HUES6 (cell line): ENCODE measurements around the gene APOL2.
"Not testable (repeated sequence)": the region's sequence is repeated elsewhere in the genome, so short reads cannot be mapped to it uniquely, and the experiment has no call there.

ENCODE experiments used
- H3K27ac ChIP-seq: 2 replicates; pipeline ENCODE4 v1.7.0; 2013; ENCODE audit warnings: low read depth, mild to moderate bottlenecking, low read length, inconsistent platforms
- H3K27me3 ChIP-seq: 2 replicates; pipeline ENCODE4 v1.6.1; 2013; ENCODE audit warnings: low read length; ENCODE audit not compliant: control insufficient read depth, insufficient read depth
- H3K36me3 ChIP-seq: 2 replicates; pipeline ENCODE4 v1.6.1; 2013; ENCODE audit warnings: low read length; ENCODE audit not compliant: control insufficient read depth, insufficient read depth
- H3K4me1 ChIP-seq: 2 replicates; pipeline ENCODE4 v1.6.1; 2013; ENCODE audit warnings: low read length; ENCODE audit not compliant: control insufficient read depth, insufficient read depth
- H3K4me3 ChIP-seq: 2 replicates; pipeline ENCODE4 v1.5.1; 2013; ENCODE audit warnings: low read depth, low read length
- H3K9ac ChIP-seq: one replicate; pipeline ENCODE4 v1.6.1; 2013; ENCODE audit warnings: mild to moderate bottlenecking, low read length
- H3K9me3 ChIP-seq: 2 replicates; pipeline ENCODE4 v1.6.1; 2013; ENCODE audit warnings: low read depth, low read length; ENCODE audit not compliant: control insufficient read depth, insufficient read depth

Gene APOL2

GRCh38 chr22:36204632-36205015 is 34.7 kb downstream of the APOL2 start:
- Histone ChIP-seq H3K9ac (no peak overlapping the region), H3K27ac (no peak overlapping the region), H3K9me3 (peaks cover 13% of the 10 kb centered on the region), H3K36me3 (no peaks in the 10 kb centered on the region), H3K27me3 (no peaks in the 10 kb centered on the region; the same call in 1 of the 2 replicates), H3K4me3 (no peak overlapping the region), H3K4me1 (no peaks in the 10 kb centered on the region)

DNA sequence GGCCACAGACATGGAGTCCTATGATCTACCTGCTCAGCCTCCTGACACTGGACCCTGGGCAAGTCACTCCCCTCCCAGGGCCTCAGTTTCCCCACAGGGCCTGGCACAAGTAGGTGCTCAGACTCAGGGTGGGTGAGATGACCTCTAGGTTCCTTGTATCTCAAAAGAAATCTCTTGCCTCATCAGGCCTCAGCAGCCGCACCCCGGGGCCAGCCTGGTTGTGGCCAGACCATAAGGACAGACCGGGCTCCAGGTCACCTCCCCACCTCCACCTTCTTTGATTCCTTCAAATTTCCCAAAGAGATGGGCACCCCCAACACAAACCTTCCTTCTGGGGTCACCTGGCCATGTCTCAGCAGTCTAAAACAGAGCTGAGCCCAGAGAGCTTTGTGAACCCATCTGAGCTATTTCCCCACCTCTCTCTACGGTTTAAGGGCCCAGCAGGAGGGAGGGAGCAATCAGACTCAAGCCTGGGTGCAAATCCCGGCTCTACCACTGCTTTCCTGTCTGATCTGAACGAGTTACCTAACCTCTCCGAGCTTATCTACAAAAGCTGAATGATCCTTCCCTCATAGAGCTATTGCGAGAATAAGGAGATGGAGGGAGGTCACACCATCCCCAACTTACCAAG is 35.2 kb downstream of the APOL2 start:
- H3K4me1 ChIP-seq: no peaks in the 10 kb centered on the region
- H3K9me3 ChIP-seq: peaks cover 9% of the 10 kb centered on the region
- no peaks in the 10 kb centered on the region; the same call in 1 of the 2 replicates for H3K27me3 ChIP-seq
- H3K36me3 ChIP-seq: no peaks in the 10 kb centered on the region
- no peak overlapping the region for H3K4me3 ChIP-seq
- H3K27ac ChIP-seq: no peak overlapping the region
- no peak overlapping the region for H3K9ac ChIP-seq

DNA sequence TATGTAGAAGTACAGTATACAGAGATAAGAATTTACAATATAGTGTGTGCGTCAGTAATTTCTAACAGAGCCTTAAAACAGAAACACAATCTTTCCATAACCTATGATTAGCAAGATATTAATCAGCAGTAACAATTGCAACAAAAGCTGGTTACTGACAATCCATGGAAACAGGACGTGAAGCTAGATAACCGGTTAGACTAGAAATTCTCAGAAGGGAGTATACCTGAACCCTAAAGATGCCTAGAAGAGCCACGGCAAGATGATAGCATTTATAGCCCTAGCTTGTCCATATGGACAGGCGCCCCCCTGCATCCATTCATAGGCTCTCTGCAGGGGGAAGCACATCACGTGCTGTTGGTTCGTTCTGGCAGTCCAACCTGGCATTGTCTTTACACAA is 35.9 kb downstream of the APOL2 start:
- not testable (repeated sequence) for H3K9ac ChIP-seq, H3K27ac ChIP-seq, H3K4me3 ChIP-seq, H3K4me1 ChIP-seq, H3K9me3 ChIP-seq, H3K27me3 ChIP-seq, H3K36me3 ChIP-seq

DNA sequence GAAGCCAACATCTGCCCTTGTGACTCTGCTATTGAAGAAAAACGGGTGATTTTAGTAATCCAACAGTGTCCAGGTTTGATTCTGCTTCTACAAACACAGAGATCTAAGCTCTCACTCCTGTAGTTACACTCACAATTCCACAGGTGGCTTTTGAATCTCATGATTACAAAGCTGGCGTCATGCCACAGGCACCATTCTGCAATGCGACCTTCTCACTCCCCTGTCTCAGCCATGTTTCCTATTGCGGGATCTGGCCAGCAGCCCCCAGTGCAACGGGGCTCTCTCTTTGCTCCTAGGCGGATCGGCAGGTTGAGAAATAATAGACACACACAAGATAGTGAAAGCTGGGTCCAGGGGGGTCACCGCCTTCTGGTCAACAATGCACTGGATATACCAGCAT is 36.4 kb downstream of the APOL2 start:
- H3K27me3 ChIP-seq, H3K9ac ChIP-seq, H3K4me1 ChIP-seq, H3K9me3 ChIP-seq, H3K36me3 ChIP-seq, H3K27ac ChIP-seq, H3K4me3 ChIP-seq: not testable (repeated sequence)

GRCh38 chr22:36201630-36202319 is 37.6 kb downstream of the APOL2 start, which contains the start of gene APOL4:
Gene APOL4 (minus strand): TSS chr22:36201809. CDS start chr22:36201734, 75 bp downstream.
- no peak within 1 kb of the TSS for H3K9ac ChIP-seq
- peaks cover 13% of the 10 kb centered on the region for H3K4me1 ChIP-seq
- H3K9me3 ChIP-seq: no peaks in the 10 kb centered on the region
- H3K27ac ChIP-seq: no peak within 1 kb of the TSS
- H3K4me3 ChIP-seq: no peak within 1 kb of the TSS
- H3K36me3 ChIP-seq: no peaks in the 10 kb centered on the region
- H3K27me3 ChIP-seq: no peaks in the 10 kb centered on the region; the same call in 1 of the 2 replicates

DNA sequence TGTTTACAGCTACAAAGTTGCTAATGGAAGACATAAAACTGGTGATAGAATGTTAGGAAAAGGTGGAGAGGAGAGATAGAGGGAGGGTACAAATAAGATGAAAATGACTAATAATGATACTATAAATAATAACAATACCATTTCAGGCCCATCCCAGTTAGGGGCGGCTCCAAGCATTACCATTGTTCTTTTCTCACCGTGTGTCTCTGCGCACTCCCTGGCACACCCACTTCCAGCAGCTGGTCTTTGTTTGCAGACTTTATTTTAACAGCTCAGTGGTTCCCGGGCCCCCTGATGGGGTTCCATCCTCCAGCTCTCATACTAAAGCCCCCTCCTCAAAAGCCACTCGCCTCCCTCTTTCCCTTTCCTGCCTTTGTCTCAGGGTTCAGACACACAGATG is 38.3 kb downstream of the APOL2 start:
- H3K9ac ChIP-seq, H3K4me3 ChIP-seq, H3K36me3 ChIP-seq, H3K9me3 ChIP-seq, H3K27ac ChIP-seq, H3K27me3 ChIP-seq: not testable (repeated sequence)
- peaks cover 18% of the 10 kb centered on the region for H3K4me1 ChIP-seq

- no peak overlapping the region for H3K27ac ChIP-seq
- H3K4me3 ChIP-seq: no peak overlapping the region
- H3K9ac ChIP-seq: no peak overlapping the region
- no peaks in the 10 kb centered on the region for H3K36me3 ChIP-seq
- no peaks in the 10 kb centered on the region; the same call in 1 of the 2 replicates for H3K27me3 ChIP-seq
- peaks cover 18% of the 10 kb centered on the region for H3K4me1 ChIP-seq
- no peaks in the 10 kb centered on the region for H3K9me3 ChIP-seq
Measured at GRCh38 chr22:36199001-36199551, 40.3 kb downstream of the APOL2 start.

- no peaks in the 10 kb centered on the region for H3K36me3 ChIP-seq
- H3K9ac ChIP-seq: no peak overlapping the region
- H3K9me3 ChIP-seq: no peaks in the 10 kb centered on the region
- no peaks in the 10 kb centered on the region; the same call in 1 of the 2 replicates for H3K27me3 ChIP-seq
- H3K4me1 ChIP-seq: peaks cover 18% of the 10 kb centered on the region
- H3K27ac ChIP-seq: no peak overlapping the region
- no peak overlapping the region for H3K4me3 ChIP-seq
Measured at GRCh38 chr22:36198536-36198935, 40.8 kb downstream of the APOL2 start.

DNA sequence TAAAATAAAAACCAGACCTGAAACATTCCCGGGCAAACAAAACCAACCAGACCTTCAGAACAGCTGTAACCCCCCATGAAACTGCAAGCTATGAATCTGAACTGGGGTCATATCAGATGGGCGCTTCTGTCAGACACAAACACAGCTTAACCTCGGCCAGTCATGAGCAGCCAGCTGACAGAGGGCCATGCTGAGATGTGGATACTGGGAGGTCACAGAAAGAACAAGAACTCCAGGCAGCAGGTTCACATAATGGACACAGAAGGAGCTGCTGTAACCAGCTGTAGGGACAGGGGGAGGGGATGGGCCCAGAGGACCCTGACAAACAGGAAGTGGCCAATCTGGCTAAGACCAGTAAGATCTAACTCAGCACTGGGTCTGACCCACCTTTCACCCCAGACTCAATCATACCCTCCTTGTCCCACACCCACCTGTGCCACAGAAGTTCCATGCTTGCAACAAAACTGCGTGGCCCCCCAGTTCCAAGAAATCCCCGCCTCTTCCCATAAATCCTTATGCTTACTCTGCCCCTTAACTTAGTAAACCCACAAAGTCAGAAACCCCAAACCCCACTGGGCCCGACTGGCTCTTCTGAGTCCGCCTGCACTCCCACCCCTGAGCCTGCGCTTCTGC is 41.7 kb downstream of the APOL2 start:
- H3K9me3 ChIP-seq: no peaks in the 10 kb centered on the region
- no peaks in the 10 kb centered on the region; the same call in 1 of the 2 replicates for H3K27me3 ChIP-seq
- H3K27ac ChIP-seq: no peak overlapping the region
- no peak overlapping the region for H3K9ac ChIP-seq
- peaks cover 18% of the 10 kb centered on the region for H3K4me1 ChIP-seq
- H3K4me3 ChIP-seq: no peak overlapping the region
- H3K36me3 ChIP-seq: no peaks in the 10 kb centered on the region

DNA sequence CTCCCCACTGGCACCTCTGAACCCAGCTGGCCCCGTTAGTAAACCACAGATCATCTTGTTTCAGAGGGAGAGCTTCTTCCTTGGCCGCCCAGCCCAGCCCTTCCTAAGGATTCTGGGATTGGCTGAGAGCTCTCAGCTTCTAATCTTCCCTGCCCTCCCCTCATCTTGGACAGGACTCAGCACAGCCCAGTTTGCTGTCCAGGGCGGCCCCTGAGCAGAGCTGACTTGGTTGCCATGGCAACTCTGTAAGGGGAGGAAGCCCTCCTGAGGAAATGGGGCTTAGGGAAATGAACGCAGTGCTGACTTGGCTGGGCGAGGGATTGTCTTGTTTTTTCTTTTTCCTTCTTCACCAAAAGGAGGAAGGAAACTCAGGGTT is 42.3 kb downstream of the APOL2 start:
- no peaks in the 10 kb centered on the region for H3K9me3 ChIP-seq
- H3K27me3 ChIP-seq: no peaks in the 10 kb centered on the region; the same call in 1 of the 2 replicates
- H3K27ac ChIP-seq: no peak overlapping the region
- no peak overlapping the region for H3K4me3 ChIP-seq
- no peaks in the 10 kb centered on the region for H3K36me3 ChIP-seq
- H3K9ac ChIP-seq: no peak overlapping the region
- H3K4me1 ChIP-seq: peaks cover 18% of the 10 kb centered on the region
